ENCODE results near the gene CDK5RAP2. TPM values are rescaled to one million over a fixed set of nuclear protein-coding genes. Genes with fewer than 3 reads are reported as not detected.

The CDK5RAP2 gene
- total and polyA plus RNA-seq, 10 of the 15 experiments (the other 5 are each of a cell fraction or from before 2014, with no cell fraction given): 16.2 to 53.5 (median 34.5) TPM

DNA sequence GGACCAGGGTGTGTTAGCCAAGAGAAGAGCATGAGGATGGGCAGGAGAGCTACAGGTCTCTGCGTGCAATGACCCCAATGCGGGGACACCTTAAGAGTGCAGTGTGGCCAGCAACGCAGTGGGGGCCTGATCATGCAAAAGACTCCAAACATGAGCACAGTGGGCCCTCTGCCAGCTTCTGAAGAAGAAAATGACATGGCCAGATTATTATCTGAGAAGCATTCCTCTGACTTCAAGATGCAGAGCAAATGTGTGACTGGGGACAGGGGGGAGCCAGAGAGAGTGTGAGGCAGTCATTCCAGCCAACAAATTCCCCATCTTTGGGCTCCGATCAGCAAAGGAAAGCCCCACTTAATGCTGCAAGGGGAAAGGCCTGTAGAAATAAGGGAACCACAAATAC is 229.4 kb downstream of the CDK5RAP2 start:
- no peaks in the 10 kb centered on the region for H3K4me1 ChIP-seq (ENCODE audit: control insufficient read depth, insufficient read depth, low read length)
- in situ Hi-C loops (cut with MboI) (no loop called here), intact Hi-C loops (cut with micrococcal nuclease; ENCODE audit: unreplicated experiment) (loop anchor here (10.0 kb wide), 1 partner anchor 56 kb away; no protein-coding TSS in a partner anchor)
- POLR2A ChIA-PET: no interaction called here
- H4K20me1 ChIP-seq (ENCODE audit: control insufficient read depth, insufficient read depth): no peaks in the 10 kb centered on the region
- no peaks in the 10 kb centered on the region for H3K9me3 ChIP-seq (replicated peaks; ENCODE audit: control insufficient read depth, insufficient read depth, low read length)
- FAIRE-seq (no peak), DNase-seq (ENCODE audit: low read depth, low spot score) (no peak), ATAC-seq (no peak)
- no peak overlapping the region for H3K4me3 ChIP-seq
- H3K36me3 ChIP-seq (ENCODE audit: control insufficient read depth in 2 of 2, insufficient read depth in 2 of 2, low read length in 1 of 2): no peaks in the 10 kb centered on the region
- no peaks in the 10 kb centered on the region; a peak in 1 of 4 replicates for H3K27me3 ChIP-seq (replicated peaks in 1 of 2; ENCODE audit: control insufficient read depth in 2 of 2, insufficient read depth in 2 of 2, low read length in 1 of 2)
- no peak overlapping the region for H2AFZ ChIP-seq (ENCODE audit: control insufficient read depth, low read depth, low read length)
- SMC1A ChIA-PET (ENCODE audit: uncharacterized antibody, unreplicated experiment): no interaction called here
- CTCF ChIA-PET: no interaction called here
- RAD21 ChIA-PET (ENCODE audit: unreplicated experiment): no interaction called here
- BruUV-seq (replicated peaks): no TSS peak
- 58% methylated on average over 4 of the region's 4 CpGs for WGBS (ENCODE audit: insufficient coverage, insufficient replicate concordance, low lambda C conversion rate, missing lambda C conversion rate)
- H3K79me2 ChIP-seq (ENCODE audit: control insufficient read depth, insufficient read depth, low read length): no peaks in the 10 kb centered on the region
- H3K27ac ChIP-seq (ENCODE audit: control insufficient read depth, insufficient read depth): no peak overlapping the region
- no peak overlapping the region for H3K9ac ChIP-seq (ENCODE audit: control insufficient read depth, insufficient read depth, low read length)
- no peak overlapping the region for H3K4me2 ChIP-seq (ENCODE audit: control insufficient read depth, insufficient read depth)
- TF ChIP-seq, protein P1, sequence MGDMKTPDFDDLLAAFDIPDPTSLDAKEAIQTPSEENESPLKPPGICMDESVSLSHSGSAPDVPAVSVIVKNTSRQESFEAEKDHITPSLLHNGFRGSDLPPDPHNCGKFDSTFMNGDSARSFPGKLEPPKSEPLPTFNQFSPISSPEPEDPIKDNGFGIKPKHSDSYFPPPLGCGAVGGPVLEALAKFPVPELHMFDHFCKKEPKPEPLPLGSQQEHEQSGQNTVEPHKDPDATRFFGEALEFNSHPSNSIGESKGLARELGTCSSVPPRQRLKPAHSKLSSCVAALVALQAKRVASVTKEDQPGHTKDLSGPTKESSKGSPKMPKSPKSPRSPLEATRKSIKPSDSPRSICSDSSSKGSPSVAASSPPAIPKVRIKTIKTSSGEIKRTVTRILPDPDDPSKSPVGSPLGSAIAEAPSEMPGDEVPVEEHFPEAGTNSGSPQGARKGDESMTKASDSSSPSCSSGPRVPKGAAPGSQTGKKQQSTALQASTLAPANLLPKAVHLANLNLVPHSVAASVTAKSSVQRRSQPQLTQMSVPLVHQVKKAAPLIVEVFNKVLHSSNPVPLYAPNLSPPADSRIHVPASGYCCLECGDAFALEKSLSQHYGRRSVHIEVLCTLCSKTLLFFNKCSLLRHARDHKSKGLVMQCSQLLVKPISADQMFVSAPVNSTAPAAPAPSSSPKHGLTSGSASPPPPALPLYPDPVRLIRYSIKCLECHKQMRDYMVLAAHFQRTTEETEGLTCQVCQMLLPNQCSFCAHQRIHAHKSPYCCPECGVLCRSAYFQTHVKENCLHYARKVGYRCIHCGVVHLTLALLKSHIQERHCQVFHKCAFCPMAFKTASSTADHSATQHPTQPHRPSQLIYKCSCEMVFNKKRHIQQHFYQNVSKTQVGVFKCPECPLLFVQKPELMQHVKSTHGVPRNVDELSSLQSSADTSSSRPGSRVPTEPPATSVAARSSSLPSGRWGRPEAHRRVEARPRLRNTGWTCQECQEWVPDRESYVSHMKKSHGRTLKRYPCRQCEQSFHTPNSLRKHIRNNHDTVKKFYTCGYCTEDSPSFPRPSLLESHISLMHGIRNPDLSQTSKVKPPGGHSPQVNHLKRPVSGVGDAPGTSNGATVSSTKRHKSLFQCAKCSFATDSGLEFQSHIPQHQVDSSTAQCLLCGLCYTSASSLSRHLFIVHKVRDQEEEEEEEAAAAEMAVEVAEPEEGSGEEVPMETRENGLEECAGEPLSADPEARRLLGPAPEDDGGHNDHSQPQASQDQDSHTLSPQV (IDR thresholded peaks at IDR 0.05): no peak
- TF ChIP-seq IKZF2 (IDR thresholded peaks at IDR 0.05) (no peak), STAT3 (IDR thresholded peaks at IDR 0.05; ENCODE audit: low read depth, low read length) (no peak), CREB1 (IDR thresholded peaks at IDR 0.05; ENCODE audit: low read depth) (no peak), HDAC6 (IDR thresholded peaks at IDR 0.05; ENCODE audit: unreplicated experiment) (no peak), SREBF2 (IDR thresholded peaks at IDR 0.05; ENCODE audit: low read length) (no peak), SP1 (IDR thresholded peaks at IDR 0.05; ENCODE audit: low read depth, low read length) (no peak)
- TF ChIP-seq, protein P2, sequence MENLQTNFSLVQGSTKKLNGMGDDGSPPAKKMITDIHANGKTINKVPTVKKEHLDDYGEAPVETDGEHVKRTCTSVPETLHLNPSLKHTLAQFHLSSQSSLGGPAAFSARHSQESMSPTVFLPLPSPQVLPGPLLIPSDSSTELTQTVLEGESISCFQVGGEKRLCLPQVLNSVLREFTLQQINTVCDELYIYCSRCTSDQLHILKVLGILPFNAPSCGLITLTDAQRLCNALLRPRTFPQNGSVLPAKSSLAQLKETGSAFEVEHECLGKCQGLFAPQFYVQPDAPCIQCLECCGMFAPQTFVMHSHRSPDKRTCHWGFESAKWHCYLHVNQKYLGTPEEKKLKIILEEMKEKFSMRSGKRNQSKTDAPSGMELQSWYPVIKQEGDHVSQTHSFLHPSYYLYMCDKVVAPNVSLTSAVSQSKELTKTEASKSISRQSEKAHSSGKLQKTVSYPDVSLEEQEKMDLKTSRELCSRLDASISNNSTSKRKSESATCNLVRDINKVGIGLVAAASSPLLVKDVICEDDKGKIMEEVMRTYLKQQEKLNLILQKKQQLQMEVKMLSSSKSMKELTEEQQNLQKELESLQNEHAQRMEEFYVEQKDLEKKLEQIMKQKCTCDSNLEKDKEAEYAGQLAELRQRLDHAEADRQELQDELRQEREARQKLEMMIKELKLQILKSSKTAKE (IDR thresholded peaks at IDR 0.05; ENCODE audit: low read depth, poor library complexity, severe bottlenecking): no peak
- TF ChIP-seq, protein P3, sequence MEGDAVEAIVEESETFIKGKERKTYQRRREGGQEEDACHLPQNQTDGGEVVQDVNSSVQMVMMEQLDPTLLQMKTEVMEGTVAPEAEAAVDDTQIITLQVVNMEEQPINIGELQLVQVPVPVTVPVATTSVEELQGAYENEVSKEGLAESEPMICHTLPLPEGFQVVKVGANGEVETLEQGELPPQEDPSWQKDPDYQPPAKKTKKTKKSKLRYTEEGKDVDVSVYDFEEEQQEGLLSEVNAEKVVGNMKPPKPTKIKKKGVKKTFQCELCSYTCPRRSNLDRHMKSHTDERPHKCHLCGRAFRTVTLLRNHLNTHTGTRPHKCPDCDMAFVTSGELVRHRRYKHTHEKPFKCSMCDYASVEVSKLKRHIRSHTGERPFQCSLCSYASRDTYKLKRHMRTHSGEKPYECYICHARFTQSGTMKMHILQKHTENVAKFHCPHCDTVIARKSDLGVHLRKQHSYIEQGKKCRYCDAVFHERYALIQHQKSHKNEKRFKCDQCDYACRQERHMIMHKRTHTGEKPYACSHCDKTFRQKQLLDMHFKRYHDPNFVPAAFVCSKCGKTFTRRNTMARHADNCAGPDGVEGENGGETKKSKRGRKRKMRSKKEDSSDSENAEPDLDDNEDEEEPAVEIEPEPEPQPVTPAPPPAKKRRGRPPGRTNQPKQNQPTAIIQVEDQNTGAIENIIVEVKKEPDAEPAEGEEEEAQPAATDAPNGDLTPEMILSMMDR (IDR thresholded peaks at IDR 0.05 in 2 of 3, conservative IDR thresholded peaks at IDR 0.05 in 1 of 3; ENCODE audit: control insufficient read depth in 2 of 3, extremely low read depth in 1 of 3, insufficient read depth in 1 of 3, low read depth in 3 of 3, low read length in 3 of 3): no peak
